GM18517 (cell line): Measurements from ENCODE around the gene SDF2L1.
"Not testable (repeated sequence)": the region's sequence is repeated elsewhere in the genome, so short reads cannot be mapped to it uniquely, and the experiment has no call there.

ENCODE experiments used
- ATAC-seq: cut with Tn5 transposase; IDR thresholded peaks from one replicate; pipeline ENCODE4 v1.9.1; 2021; ENCODE audit warnings: mild to moderate bottlenecking, moderate library complexity; ENCODE audit not compliant: unreplicated experiment

Gene SDF2L1

DNA sequence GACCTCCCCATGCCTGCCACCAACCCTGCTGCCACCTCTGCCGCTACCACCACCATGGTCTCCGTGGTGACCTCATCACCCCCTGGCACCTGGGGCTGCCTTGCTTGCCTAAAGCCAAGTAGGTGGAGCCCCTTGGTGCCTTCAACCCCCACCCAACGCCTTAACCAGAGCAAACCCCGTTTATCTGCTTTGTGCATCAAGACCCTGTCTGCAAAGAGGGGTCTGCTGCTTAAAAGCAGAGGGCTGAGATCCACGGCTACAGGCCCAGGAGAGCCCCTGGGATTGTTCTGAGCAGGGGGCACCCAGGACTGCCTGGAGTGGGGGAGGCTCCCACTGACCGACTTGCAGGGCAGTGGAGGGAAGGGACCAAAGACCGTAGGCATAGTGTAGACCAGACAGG lies 18.8 kb downstream of the SDF2L1 start:
- ATAC-seq: no peak

DNA sequence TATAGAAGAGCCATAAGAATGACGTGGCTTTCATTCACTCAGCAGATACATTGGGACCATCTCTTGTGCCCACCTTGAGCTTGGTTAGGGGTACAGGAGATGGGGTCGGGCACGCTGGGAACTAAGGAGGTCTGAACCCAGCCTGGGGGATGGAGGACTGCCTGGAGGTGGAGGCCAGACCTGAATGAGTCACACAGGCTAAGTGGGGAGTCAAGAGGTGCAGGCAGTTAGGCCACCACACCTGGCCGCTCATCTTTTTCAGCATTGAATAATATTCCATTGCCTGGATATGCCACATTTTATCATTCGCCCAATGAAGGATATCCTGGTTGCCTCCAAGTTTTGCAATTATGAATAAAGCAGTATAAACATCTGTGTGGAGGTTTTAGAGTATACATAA lies 19.9 kb downstream of the SDF2L1 start:
- no peak for ATAC-seq

DNA sequence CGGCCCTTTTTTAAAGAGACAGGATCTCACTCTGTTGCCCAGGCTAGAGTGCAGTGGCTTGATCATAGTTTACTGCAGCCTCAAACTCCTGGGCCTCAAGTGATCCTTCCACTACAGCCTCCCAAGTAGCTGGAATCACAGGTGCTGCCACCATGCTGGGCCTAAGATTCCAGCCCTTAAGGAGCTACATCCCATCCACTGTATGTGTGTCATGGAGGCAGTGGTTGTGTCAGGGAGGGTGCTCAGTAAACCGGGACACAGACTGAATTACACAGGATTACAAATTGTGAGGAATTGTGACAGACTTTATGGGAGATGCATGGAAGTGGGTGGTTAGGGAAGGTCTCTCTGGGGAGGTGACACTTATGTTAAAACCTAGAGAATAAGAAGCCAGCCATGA lies 21.6 kb downstream of the SDF2L1 start:
- no peak for ATAC-seq

DNA sequence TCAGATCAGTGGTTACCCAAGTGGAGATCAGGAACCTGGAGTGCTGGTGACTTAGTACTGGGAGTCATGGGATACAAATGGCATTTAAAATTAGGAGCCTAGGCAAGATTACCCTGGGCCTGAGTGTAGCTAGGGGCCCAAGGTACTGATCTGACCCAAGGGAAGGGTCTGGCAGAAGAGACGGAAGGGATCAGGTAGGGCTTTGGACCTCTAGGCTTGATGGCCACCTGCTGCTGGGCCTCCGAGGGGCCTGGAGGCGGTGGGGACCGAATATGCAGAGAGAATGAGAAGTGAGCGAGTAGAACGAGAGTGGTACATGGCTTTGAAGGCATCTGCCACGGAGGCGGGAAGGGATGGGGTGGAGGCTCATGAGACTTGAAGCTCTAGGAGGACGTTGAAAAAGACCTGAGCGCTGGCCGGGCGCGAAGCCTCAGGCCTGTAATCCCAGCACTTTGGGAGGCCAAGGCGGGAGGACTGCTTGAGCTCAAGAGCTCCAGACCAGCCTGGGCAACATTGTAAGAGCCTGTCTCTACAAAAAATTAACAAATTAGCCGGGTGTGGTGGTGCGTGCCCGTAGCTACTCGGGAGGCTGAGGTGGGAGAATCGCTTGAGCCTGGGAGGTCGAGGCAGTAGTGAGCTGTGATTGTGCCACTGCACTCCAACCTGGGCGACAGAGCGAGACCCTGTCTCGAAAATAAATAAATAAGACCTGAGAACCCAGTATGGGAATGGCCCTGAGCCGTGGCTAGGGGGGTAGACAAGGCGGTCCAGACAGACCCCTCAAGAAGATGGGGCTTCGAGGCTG lies 23.1 kb downstream of the SDF2L1 start:
- ATAC-seq: no peak

DNA sequence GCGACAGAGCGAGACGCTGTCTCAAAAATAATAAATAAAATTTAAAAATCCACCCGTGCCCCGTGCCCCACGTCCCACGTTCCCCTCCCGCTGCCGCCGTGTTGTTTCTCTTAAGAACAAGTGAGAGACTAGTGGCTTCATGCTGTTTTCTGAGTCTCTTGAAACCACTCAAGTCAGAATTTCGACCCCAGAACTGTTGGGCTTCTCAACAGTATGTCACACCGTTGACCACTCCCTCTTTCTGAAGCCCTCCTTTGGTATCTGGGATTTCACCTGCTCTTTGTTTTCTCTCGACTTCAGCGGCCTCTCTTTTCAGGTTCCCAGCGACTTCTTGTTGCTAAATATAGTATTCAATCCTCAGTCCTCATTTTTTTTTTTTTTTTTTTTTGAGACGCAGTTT lies 24.7 kb downstream of the SDF2L1 start:
- ATAC-seq: no peak

DNA sequence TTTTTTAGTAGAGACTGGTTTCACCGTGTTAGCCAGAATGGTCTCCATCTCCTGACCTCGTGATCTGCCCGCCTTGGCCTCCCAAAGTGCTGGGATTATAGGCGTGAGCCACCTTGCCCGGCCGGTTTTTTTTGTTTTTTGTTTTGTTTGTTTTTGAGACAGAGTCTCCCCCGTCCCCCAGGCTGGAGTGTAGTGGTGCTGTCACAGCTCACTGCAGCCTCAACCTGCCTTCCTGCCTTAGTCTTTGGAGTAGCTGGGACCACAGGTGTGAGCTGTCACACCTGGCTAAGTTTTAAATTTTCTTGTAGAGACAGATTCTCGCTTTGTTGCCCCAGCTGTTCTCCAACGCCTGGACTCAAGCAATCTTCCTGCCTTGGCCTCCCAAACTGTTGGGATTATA lies 26.9 kb downstream of the SDF2L1 start:
- no peak for ATAC-seq

DNA sequence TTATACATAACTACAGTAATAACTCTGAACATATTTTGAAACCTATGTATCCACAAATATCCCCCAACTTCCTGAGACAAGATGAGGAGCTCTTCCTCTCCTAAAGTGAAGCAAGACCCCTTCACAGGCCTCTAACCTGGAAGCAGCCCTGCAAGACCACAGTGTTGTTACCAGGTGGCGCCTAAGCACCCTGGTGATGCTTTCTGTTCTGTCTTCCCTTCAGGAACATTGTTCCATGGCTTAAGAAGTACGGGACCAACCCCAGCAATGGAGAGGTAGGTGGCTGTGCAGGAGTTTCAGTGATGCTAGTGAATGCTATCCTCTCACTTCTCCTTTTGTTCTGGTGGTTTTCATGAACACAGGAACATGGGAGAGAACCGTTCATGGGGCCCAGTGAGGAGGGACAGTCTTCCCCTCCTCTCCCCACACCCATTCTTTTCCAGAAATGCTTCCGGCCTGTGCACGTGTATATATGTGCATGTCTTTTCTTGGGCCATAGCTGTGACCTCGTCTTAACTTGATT lies 30.1 kb downstream of the SDF2L1 start:
- no peak for ATAC-seq

DNA sequence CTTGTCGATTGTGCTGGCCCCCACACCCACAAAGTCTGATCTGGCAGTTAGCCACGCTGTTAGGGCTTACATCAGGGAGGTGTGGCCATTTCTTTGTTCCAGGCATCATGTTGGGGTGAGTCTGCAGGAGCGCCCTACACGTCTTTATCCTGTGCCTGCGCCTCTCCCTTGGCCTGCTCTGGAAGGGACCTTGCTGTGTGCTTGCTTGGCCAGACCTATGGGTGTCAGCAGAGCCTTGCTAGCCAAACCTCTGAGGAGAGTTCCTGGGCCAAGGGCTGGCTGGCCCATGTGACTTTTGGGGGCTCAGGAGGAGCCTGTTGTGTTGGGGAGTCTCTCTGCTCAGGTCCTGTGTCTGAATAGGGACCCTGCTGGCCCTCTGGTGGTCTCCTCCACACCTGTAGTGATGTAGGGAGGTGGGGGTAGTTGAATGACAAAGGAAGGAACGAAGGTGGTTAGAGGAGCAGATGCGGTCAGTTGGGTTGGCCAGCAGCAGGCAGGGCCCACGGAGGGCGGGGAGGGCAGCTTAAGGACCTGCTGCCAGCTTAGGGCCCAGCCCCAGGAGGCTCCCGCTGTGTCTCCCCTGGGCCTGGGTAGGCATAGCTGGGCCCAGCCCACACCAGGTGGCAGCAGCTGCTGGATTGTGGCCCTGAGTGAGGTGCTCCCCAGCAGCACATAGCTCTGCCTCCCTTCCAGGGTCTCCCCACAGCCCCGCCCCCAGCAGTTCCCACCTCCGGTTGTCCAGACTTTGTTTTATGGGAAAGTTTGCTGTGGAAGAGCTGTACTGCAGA lies 31.6 kb downstream of the SDF2L1 start:
- ATAC-seq: no peak

DNA sequence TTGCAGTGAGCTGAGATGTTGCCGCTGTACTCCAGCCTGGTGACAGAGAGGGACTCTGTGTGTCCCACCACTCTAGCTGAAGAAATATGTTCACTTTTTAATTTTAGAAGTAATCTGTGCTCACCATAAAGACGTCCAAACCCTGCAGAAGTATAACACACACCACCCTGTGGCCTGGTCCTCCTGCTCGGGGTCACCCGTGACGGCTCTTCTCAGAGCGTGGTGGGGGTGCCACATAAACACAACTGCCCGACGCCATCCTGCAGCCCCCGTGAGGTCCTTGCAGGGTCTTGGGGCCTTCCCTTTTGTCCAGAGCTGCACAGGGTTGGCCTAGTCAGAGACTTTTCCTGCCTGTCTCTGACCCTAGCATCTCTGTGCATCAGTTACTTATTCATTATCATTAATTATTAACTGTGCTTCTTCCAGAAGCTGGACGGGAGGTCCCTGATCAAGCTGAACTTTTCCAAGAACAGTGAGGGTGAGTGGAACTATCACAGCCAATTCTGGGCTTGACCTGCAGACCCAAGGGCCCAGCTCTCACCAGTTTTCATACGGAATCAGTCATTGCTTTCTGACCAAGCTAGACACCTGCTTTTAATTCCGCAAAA lies 32.6 kb downstream of the SDF2L1 start:
- no peak for ATAC-seq

DNA sequence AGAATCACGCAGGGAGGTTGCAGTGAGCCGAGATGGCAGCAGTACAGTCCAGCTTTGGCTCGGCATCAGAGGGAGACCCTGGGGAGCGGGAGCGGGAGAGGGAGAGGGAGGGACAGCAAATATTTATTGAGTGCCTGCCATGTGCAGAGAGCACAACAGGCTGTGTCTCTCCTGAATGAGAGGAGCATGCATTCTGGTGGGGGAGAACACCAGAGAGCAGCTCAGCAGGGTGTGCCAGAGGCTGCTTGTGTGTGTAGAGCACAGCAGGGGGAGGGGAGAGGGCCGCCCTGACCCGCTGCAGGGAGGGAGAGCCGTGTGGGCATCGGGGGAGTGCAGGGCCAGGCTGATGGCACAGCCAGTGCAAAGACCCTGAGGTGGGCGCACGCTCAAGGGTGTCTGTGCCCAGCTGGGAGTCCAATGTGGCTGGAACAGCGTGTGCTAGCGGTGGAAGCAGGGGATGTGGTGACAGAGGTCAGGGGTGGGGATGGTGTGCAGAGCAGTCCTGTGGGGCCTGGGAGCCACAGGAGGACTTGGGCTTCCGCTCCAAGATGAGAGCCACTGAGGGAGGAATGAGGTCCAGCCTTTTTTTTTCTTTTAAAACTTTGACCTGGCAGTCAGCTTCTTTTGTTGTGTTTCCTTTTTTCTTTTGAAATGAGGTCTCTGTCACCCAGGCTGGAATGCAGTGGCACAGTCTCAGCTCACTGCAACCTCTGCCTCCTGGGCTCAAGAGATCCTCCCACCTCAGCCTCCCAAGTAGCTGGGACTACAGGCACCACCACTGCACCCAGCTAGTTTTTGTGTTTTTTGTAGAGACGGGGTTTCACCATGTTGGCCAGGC lies 35.7 kb downstream of the SDF2L1 start:
- no peak for ATAC-seq

DNA sequence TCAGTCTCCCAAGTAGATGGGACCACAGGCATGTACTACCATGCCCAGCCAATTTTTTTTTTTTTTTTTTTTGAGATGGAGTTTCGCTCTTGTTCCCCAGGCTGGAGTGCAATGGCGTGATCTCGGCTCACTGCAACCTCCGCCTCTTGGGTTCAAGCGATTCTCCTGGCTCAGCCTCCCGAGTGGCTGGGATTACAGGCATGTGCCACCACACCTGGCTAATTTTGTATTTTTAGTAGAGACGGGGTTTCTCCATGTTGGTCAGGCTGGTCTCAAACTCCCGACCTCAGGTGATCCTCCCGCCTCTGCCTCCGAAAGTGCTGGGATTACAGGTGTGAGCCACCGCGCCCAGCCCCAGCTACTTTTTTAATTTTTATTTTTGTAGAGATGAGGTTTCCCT lies 36.7 kb downstream of the SDF2L1 start:
- ATAC-seq: not testable (repeated sequence)

DNA sequence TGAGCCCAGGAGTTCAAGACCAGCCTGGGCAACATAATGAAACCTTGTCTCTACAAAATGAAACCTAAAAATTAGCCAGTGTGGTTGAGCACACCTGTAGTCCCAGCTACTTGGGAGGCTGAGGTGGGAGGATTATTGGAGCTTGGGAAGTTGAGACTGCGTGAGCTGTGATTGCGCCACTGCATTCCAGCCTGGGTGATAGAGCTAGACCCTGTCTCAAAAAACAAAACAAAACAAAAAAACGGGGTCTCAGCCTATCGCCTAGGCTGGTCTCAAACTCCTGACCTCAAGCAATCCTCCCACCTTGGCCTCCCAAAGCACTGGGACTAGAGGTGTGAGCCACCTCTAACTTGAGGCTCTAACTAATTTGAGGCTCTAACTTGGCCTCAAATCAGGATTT lies 37.3 kb downstream of the SDF2L1 start:
- ATAC-seq: no peak

DNA sequence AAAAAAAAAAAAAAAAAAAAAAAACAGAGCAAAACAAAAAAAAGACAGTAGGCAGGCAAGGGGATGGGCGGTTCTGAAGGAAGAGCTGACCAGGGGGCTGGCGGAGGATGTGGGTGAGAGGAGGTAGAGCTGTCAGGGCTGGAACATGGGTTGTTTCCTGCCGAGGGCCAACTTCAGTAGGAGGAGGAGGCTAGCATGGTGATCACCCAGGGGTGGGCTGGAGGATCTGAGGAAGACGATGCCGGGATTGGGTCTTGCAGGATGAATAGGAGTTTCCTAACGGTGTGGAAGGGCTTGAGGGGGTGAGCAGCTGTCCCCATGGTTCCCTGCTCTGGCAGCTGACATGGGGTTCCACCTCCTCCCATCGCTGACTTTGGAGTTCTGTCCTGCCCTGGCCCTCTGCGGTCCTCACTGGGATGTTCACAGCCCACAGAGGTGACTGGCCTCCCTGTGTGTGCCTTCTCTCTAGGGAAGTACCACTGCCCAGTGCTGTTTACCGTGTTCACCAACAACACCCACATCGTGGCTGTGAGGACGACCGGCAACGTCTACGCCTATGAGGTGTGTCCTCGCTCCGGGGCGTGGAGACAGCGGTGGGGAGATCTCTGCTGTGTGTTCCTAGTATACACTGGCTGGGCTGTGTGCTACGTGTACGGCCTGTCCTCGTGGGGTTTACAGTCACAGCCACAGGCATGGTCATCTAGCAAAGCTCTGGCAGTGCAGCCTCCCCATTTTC lies 38.9 kb downstream of the SDF2L1 start:
- ATAC-seq: no peak

DNA sequence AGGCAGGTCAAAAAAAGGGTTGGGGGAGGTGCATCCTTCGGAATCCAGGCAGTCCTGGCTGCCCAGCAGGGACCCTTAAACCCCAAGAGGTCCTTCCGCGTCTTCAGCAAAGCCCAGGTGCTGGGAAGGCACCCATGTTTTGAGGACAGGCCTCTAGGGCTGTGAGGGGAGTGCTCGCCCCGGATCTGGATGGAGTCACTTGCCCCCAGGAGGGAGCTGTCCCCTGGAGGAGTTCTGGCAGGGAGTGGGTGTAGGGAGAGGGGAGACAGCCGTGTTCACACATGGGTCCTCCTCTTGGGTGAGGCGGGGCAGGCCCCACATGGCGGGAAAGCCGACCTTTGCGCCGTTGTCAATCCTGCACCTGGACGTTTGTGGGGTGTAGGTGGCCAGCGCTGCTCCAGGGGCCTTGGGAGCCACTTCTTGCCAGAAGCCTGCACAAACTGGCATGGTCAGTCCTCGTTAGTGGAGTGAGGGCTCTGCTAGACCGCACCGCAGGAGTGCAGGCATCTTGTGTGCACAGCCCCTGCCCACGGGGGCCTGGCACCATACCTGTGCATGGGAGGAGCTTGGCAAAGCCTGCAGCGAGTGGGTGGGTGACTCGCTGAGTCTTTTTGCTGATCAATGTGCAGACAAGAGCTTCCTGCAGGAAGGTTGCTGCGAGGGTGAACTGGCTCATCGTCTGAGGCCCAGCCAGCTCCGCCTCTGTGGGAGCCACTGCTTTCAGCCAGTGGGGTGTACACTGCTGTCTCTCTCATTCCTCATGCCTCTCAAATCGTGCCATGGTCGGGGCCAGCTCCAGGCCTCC lies 39.7 kb downstream of the SDF2L1 start:
- no peak for ATAC-seq

DNA sequence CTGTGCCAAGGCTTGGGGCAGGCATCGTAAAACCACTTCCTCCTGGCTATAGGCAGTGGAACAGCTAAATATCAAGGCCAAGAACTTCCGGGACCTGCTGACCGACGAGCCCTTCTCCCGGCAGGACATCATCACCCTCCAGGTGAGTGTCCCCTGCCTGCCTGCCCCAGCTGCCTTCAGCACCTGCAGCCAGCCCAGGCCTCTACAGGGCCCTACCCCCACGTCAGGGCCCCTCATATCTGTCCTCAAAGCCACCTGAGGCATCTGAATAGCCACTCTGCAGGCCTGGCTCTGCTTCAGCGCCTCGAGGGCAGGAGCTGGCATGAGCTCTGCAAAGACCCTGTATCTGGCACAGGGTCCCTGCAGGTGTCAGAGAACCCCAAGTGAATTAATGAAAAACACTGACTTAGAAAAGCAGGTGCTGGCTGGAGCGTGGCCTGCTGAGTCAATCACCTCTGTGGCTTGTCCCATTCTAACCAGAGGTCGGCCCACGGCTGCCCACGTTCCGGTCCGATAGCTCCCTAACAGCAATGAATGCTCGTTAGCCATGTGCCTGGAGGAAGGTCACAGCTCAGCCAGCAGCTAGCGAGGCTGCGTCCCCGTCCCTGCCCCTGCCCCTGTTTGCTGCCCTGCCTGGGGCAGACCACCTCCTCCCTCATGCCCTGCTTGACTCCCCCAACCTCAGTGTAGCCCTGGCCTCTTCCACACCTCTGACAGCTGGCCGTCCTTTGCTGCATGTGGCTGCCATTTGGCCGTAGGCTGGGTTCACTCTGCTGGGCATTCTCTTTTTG lies 40.5 kb downstream of the SDF2L1 start:
- no peak for ATAC-seq

DNA sequence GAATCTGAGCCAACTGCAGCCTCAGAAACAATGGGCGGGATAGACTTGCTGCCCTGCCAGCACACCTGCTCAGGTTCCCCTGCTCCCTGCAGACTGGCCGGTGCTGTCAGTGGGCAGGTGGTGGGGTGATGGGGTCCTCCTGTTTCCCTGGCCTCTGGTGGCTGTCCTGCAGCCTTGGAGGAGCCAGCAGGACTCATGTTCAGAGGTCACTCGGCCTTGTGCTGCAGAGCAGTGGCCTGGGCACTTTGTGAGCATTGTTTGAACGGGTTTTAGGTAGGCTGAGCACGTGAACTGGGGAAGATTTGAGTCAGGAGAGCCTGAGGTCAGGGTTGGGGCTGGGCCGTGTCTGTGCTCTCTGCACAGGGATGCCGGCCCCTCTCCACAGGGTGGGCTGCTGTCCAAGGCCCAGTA lies 41.3 kb downstream of the SDF2L1 start:
- ATAC-seq: no peak

DNA sequence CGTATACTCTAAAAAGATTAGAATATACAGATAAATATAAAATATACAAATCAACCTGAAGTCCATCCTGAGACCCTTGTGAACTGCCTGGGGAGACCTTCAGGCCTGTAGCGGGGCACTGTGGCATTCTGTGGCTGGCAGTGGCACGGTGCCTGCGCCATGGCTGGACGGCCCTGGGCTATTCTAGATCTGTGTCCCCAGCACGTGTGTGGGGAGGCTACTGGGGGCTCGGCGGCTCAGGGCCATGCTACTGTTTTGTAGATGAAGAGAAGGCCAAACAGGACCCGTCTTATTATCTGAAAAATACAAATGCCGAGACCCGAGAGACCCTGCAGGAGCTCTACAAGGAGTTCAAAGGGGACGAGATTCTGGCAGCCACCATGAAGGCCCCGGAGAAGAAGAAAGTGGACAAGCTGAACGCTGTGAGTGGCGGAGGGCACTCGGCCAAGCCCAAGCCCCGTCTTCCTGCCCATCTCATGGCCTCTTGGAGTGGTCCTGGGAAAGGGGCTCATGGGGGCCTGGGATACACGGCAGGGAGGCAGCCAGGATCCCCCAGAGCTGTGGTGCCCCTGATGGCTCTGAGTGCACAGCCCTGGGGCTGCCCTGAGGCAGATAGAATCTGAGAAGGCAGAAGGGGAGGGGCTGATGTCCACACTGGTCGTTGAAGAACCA lies 42.5 kb downstream of the SDF2L1 start:
- ATAC-seq: no peak

DNA sequence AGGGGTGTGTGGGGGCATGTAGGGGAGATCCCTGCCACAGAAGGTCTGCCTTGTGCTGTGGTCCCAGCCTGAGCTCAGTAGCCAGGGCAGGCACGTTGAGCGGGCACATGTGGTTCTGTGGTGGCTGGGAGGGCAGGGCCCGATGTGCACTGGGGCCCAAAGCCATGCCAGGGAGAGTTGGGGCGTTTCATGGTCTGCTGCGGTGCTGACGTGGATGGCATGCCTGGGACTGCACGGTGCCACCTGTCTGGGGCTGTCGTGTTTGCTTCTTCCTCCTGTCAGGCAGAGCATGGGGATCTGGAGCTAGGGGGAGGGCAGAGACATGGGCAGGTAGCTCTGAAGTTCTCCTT lies 43.0 kb downstream of the SDF2L1 start:
- ATAC-seq: no peak
